ENCODE results near the gene EFCAB5. TPM values are rescaled to one million over a fixed set of nuclear protein-coding genes. Genes with fewer than 3 reads are reported as not detected.
"Not testable (repeated sequence)": the region's sequence is repeated elsewhere in the genome, so short reads cannot be mapped to it uniquely, and the experiment has no call there.

Gene EFCAB5
- total RNA-seq, 1 experiment from 2014 or later, result not detected

GRCh38 chr17:29980261-29980660 is 38.8 kb downstream of the EFCAB5 start:
- in situ Hi-C loops (cut with HindIII; ENCODE audit: low pct_unique_long_range_greater_than_20kb, low sequenced_read_pairs), result no loop called here
- no peak for DNase-seq (ENCODE audit: low read depth)

GRCh38 chr17:29982991-29983653 is 41.7 kb downstream of the EFCAB5 start:
- no peak for DNase-seq (ENCODE audit: low read depth)
- in situ Hi-C loops (cut with HindIII; ENCODE audit: low pct_unique_long_range_greater_than_20kb, low sequenced_read_pairs), result no loop called here

- no peak for DNase-seq (ENCODE audit: low read depth)
- in situ Hi-C loops (cut with HindIII; ENCODE audit: low pct_unique_long_range_greater_than_20kb, low sequenced_read_pairs), result no loop called here
These were observed 55.0 kb downstream of the EFCAB5 start for GRCh38 chr17:29996458-29996857.

GRCh38 chr17:30000001-30000754 is 58.7 kb downstream of the EFCAB5 start:
- no peak for DNase-seq (ENCODE audit: low read depth)

GRCh38 chr17:30000755-30001257 is 59.4 kb downstream of the EFCAB5 start:
- no peak for DNase-seq (ENCODE audit: low read depth)

More at GRCh38 chr17:30000001-30000754, 58.7 kb downstream of the EFCAB5 start:
- in situ Hi-C loops (cut with HindIII; ENCODE audit: low pct_unique_long_range_greater_than_20kb, low sequenced_read_pairs), result no loop called here

GRCh38 chr17:30002088-30002487 is 60.7 kb downstream of the EFCAB5 start:
- in situ Hi-C loops (cut with HindIII; ENCODE audit: low pct_unique_long_range_greater_than_20kb, low sequenced_read_pairs), result no loop called here
- no peak for DNase-seq (ENCODE audit: low read depth)

More at GRCh38 chr17:30000755-30001257, 59.4 kb downstream of the EFCAB5 start:
- in situ Hi-C loops (cut with HindIII; ENCODE audit: low pct_unique_long_range_greater_than_20kb, low sequenced_read_pairs), result no loop called here

GRCh38 chr17:30005709-30006320 is 64.4 kb downstream of the EFCAB5 start:
- in situ Hi-C loops (cut with HindIII; ENCODE audit: low pct_unique_long_range_greater_than_20kb, low sequenced_read_pairs), result no loop called here
- no peak for DNase-seq (ENCODE audit: low read depth)

- DNase-seq (ENCODE audit: low read depth); in situ Hi-C loops (cut with HindIII; ENCODE audit: low pct_unique_long_range_greater_than_20kb, low sequenced_read_pairs): not testable (repeated sequence)
These were observed 70.5 kb downstream of the EFCAB5 start for GRCh38 chr17:30011934-30012333.

DNA sequence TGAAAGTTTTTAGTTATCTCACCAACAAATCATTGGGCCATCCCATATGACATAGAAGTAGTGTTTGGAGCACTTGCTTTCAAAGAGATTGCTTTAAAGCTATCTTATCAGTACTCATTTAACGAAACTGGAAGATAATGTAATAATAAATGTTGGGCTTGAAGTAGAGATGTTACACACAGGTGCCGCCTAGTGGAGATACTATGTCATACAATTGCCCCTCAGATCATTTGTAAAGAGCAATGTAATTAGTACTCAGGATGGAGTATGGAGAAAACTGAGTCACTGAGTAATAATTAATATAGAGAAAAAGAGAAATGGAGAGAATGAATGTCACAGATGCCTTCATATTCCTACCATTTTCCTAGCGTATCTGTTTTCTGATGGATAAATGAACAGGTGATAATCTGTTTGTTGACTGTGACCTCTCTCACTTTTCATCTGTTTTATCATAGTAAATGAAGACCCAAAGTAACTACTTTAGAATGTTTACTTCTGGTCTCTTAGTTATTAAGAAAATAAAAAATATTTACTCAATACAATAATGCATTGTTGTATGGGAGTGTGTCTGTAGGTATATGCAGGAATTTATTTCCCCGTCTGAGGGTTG is 80.4 kb downstream of the EFCAB5 start:
- peak; percentile 44 for DNase-seq (ENCODE audit: low read depth)
- in situ Hi-C loops (cut with HindIII; ENCODE audit: low pct_unique_long_range_greater_than_20kb, low sequenced_read_pairs), result no loop called here

DNA sequence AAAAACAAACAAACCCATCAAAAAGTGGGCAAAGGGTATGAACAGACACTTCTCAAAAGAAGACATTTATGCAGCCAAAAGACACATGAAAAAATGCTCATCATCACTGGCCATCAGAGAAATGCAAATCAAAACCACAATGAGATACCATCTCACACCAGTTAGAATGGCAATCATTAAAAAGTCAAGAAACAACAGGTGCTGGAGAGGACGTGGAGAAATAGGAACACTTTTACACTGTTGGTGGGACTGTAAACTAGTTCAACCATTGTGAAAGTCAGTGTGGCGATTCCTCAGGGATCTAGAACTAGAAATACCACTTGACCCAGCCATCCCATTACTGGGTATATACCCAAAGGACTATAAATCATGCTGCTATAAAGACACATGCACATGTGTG is 83.9 kb downstream of the EFCAB5 start:
- in situ Hi-C loops (cut with HindIII; ENCODE audit: low pct_unique_long_range_greater_than_20kb, low sequenced_read_pairs); DNase-seq (ENCODE audit: low read depth): not testable (repeated sequence)

DNA sequence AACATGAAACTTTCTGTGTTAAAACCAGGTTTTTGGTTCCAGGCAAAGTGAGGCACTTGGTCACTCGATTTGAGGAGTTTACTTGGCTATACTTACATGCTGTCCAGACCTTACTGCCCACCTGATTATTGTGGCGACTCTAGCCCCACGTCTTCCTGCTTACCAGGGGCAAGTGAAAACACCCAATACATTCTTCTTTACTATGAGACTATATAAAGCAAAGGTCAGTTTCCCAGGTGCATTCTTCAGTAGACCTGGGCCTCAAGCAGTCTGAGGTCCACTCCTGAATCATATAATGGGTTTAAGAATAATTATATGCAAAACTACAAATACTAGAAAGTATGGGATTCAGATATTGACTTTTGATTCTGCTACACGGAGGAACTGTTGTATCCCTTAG is 86.2 kb downstream of the EFCAB5 start:
- no peak for DNase-seq (ENCODE audit: low read depth)
- in situ Hi-C loops (cut with HindIII; ENCODE audit: low pct_unique_long_range_greater_than_20kb, low sequenced_read_pairs), result no loop called here

DNA sequence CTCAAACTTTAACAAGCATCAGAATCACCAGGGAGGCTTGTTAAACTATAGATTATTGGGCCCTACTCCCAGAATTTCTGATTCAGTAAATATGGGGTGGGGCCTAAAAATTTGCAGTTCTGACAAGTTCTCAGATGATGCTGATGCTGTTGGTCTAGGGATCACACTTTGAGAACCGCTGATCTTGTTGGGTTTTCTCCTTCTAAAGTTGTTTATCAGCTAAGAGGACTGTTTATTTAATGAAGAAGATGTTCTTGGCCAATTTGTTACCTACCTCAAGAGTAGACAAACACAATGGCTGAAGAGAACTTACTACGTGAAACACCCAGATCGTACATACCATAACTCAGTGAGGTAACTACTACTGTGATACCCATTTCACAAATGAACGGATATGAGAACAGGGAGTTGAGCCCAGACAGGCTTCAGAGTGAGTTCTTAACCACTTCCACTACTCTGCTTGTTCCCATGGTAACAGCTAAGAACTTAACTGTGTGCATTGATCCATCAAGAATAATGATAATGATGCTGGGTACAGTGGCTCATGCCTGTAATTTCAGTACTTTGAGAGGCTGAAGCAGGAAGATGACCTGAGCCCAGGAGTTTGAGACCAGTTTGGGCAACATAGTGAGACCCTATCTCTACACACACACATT is 89.9 kb downstream of the EFCAB5 start:
- in situ Hi-C loops (cut with HindIII; ENCODE audit: low pct_unique_long_range_greater_than_20kb, low sequenced_read_pairs), result no loop called here
- DNase-seq (ENCODE audit: low read depth), result no peak

DNA sequence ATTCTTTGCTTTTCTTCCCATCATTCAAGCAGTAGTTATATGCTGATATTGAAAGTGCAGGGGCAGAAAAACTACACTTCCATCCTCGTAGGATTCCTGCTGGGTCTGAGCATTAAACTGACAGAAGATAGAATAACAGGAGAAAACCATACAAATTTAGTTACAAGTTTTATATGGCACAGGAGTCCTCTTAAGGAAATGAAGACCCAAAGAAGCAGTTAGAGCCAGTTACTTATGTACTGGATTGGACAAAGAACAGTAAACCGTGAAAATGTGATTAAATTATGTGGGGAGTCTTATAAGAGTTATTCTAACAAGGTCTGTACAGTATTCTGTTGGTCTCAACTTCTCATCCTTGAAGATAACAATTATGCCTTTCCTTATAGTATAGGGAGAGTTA is 93.9 kb downstream of the EFCAB5 start:
- no peak for DNase-seq (ENCODE audit: low read depth)
- in situ Hi-C loops (cut with HindIII; ENCODE audit: low pct_unique_long_range_greater_than_20kb, low sequenced_read_pairs), result no loop called here

GRCh38 chr17:30040719-30041518 is 99.5 kb downstream of the EFCAB5 start:
- DNase-seq (ENCODE audit: low read depth), result peak; percentile 24
- in situ Hi-C loops (cut with HindIII; ENCODE audit: low pct_unique_long_range_greater_than_20kb, low sequenced_read_pairs), result not testable (repeated sequence)

DNA sequence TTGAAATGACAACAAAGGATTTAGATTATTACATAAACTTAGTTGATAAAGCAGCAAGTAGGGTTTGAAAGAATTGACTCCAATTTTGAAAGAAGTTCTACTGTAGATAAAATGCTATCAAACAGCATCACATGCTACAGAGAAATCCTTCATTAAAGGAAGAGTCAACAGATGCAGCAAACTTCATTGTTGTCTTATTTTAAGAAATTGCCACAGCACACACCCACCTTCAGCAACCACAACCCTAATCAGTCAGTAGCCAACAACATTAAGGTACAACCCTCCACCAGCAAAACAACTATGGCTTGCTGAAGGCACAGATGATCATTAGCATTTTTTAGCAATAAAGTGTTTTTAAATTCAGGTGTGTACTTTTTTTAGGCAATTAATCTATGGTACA is 100.1 kb downstream of the EFCAB5 start:
- in situ Hi-C loops (cut with HindIII; ENCODE audit: low pct_unique_long_range_greater_than_20kb, low sequenced_read_pairs), result no loop called here
- DNase-seq (ENCODE audit: low read depth), result no peak

GRCh38 chr17:30062372-30062771 is 120.9 kb downstream of the EFCAB5 start:
- no peak for DNase-seq (ENCODE audit: low read depth)
- in situ Hi-C loops (cut with HindIII; ENCODE audit: low pct_unique_long_range_greater_than_20kb, low sequenced_read_pairs), result no loop called here

DNA sequence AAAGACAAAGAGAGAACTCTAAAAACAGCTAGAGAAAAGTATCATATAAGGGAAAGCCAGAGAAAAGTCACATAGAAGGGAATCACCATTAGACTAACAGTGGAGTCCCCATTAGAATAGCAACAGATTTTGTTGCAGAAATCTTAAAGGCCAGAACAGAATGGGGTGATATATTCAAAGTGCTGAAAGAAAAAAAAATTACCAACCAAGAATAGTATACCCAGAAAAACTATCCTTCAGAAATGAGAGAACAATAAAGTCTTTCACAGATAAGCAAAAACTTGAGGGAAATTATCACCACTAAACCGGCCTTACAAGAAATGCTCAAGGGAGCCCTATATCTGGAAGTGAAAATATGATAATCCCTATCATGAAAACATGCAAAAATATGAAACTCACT is 123.3 kb downstream of the EFCAB5 start:
- no peak for DNase-seq (ENCODE audit: low read depth)
- in situ Hi-C loops (cut with HindIII; ENCODE audit: low pct_unique_long_range_greater_than_20kb, low sequenced_read_pairs), result no loop called here

DNA sequence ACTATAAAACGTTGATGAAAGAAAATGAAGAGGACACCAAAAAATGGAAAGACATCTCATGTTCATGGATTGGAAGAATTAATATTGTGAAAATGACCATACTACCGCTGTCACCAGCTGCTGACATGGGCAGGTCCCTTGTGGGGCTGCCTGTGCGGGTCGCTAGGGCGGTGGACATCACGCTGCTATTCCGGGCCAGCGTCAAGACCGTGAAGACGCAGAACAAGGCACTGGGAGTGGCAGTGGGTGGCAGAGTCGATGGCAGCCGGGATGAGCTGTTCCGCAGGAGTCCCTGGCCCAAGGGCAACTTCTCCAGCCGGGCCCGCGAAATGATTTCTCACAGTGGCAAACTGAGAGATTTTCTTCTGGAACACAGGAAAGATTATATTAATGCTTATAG is 127.0 kb downstream of the EFCAB5 start:
- DNase-seq (ENCODE audit: low read depth), result no peak
- in situ Hi-C loops (cut with HindIII; ENCODE audit: low pct_unique_long_range_greater_than_20kb, low sequenced_read_pairs), result no loop called here

All from Caki2 (cell line).